NB4 (cell line): ENCODE measurements around the gene HOXC6.

ENCODE experiments used
- CTCF ChIP-seq: IDR thresholded peaks from one replicate; pipeline ENCODE4 v1.5.1; 2012; ENCODE audit warnings: low read depth, low read length
- MAX ChIP-seq: IDR thresholded peaks from 2 replicates; pipeline ENCODE4 v1.6.1; 2011; ENCODE audit warnings: low read depth, low read length
- MYC ChIP-seq: IDR thresholded peaks from 2 replicates; pipeline ENCODE4 v1.6.1; 2011; ENCODE audit warnings: low read depth, low read length
- POLR2A ChIP-seq: IDR thresholded peaks from 2 replicates; pipeline ENCODE4 v1.6.1; 2011; ENCODE audit warnings: mild to moderate bottlenecking; ENCODE audit not compliant: insufficient read length; ENCODE audit errors: extremely low read depth

- TF ChIP-seq POLR2A = no peak
- no peak for TF ChIP-seq MAX
- TF ChIP-seq CTCF = no peak
- TF ChIP-seq MYC = no peak
Observed at GRCh38 chr12:54051874-54052437, 23.7 kb downstream of the HOXC6 start.
